Glomerular endothelial cell (primary cell): ENCODE results near the gene RAB10. TPM values are rescaled to one million over a fixed set of nuclear protein-coding genes. Genes with fewer than 3 reads are reported as not detected.

ENCODE experiments used
- DNase-seq: peaks from one replicate; pipeline ENCODE4 v3.0.0-alpha.2; 2011; ENCODE audit warnings: low read depth, low spot score; ENCODE audit errors: extremely low read depth
- total RNA-seq: library from RNA; depleted of rRNA; stranded (reverse); fragments of >200 nt; gene quantifications from 2 replicates; pipeline ENCODE4 v1.2.3, GENCODE V29; 2015

The RAB10 gene
- total RNA-seq, 1 donor from 2014 or later: 180 TPM

- DNase-seq: no peak
These were observed 141.8 kb downstream of the RAB10 start for GRCh38 chr2:26175466-26176278.

DNA sequence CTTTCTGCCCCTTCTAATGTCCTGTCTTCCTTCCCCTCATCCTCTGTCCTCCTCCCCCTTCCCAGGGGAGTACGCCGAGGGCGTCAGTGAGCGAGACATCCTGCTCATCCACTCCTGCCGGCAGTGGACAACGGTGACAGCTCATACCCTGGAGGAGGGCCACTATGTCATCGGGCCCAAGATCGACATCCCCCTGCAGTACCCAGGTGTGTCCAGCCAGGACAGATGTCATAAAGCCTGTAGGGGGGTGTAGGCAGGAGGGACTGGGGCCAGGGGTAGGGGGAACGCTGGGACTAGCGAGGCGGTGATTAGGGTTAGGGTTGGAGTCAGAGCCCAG, 142.4 kb downstream of the RAB10 start:
- DNase-seq: no peak

- no peak for DNase-seq
These were observed 143.2 kb downstream of the RAB10 start for GRCh38 chr2:26177122-26177521.

GRCh38 chr2:26178246-26178645, 144.4 kb downstream of the RAB10 start:
- no peak for DNase-seq

GRCh38 chr2:26178746-26179436, 145.0 kb downstream of the RAB10 start:
- DNase-seq: no peak

DNA sequence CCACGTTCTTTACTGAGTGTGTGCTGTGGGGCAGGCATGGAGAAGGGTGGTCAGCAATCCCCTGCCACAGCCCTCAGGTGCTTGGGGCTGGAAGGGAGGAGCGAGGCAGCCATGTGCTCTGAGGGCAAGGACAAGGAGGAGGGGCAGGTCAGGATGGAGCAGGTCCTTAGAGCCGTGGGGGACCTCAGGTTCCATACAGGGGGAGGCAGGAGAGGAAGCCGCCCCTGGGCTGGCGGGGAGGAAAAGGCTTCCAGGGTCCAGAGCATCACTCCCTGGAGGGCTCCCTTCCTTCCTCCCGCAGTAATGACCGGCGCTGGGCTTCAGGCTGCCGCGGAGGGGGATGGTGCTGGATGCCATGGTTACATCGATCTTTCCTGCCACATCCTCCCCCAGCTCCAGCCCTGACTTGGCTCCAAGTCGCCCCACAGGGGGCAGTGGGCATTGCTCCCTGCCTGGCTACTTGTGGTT, 145.6 kb downstream of the RAB10 start:
- DNase-seq: no peak

- DNase-seq: no peak
These were observed 148.6 kb downstream of the RAB10 start for GRCh38 chr2:26182441-26182840.

DNA sequence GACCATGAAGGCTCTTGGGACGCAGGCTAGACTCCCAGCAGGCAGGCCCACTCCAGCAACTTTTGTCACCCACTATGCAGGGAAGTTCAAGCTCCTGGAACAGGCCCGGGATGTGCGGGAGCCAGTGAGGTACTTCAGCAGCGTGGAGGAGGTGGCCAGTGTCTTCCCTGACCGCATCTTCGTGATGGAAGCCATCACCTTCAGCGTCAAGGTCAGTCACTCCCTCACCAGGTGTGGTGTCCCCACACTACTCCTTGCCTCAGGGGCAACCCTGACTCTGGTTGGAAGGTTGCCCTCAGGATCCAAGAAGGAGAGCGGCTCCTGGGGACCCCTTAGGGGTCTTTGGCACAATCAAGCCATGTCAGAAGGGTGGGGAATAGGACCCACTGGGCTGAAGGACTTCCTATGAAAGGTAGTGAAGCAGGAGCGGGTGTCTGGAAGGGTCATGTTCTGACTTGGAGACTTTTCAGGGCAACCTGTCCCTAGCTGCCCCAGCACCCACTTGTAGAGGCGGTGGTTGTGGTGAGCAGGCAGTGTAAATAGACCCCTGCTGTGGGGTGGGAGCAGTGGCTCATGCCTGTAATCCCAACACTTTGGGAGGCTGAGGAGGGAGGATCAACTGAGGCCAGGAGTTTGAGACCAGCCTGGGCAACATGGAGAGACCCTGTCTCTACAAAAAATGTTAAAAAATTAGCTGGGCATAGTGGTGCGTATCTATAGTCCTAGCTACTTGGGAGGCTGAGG, 149.2 kb downstream of the RAB10 start:
- DNase-seq: no peak

DNA sequence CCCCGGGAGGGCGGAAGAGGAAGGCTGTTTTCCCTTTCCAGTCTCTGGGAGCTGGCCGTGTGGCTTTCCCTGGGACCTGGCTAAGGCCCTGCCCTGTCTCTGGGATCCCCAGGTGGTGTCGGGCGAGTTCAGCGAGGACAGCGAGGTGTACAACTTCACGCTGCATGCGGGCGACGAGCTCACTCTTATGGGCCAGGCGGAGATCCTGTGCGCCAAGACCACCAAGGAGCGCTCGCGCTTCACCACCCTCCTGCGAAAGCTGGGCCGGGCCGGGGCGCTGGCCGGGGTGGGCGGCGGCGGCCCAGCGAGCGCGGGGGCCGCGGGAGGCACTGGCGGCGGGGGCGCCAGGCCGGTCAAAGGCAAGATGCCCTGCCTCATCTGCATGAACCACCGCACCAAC, 150.2 kb downstream of the RAB10 start:
- DNase-seq: no peak

DNA sequence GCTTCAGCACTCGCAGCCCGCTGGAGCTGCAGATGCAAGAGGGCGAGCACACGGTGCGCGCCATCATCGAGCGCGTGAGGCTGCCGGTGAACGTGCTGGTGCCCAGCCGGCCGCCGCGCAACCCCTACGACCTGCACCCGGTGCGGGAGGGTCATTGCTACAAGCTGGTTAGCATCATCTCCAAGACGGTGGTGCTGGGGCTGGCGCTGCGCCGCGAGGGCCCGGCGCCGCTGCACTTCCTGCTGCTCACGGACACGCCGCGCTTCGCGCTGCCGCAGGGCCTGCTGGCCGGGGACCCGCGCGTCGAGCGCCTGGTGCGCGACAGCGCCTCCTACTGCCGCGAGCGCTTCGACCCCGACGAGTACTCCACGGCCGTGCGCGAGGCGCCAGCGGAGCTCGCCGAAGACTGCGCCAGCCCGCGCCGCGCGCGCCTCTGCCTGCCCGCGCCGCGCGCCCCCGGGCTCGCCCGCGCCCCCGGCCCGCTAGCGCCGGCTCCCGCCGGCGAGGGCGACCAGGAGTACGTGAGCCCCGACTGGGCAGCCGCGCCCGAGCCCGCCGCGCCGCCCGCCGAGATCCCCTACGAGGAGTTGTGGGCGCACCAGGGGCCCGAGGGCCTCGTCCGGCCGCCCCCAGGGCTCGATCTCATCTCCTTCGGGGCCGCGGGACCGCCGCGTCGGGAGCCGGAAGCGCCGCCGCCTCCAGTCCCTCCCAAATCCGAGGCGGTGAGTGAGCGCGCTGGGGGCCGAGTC, 150.8 kb downstream of the RAB10 start:
- peak; percentile 10 for DNase-seq

- no peak for DNase-seq
These were observed 151.5 kb downstream of the RAB10 start for GRCh38 chr2:26185304-26185928.

- DNase-seq: no peak
These were observed 152.3 kb downstream of the RAB10 start for GRCh38 chr2:26185954-26186770.

Other genes with a start within 250 kb of the RAB10 start
- 17.5 and 22.6 TPM in 2 replicates for gene ASXL2, start 155.6 kb upstream of the RAB10 start, total RNA-seq
- 30.7 and 43.6 TPM in 2 replicates for gene KIF3C, start 51.6 kb upstream of the RAB10 start, total RNA-seq
- gene GAREM2, start 139.0 kb downstream of the RAB10 start, total RNA-seq: 3.4 and 4.6 TPM in 2 replicates
- 144 and 152 TPM in 2 replicates for gene HADHA, start 210.5 kb downstream of the RAB10 start, total RNA-seq
- 110 and 123 TPM in 2 replicates for gene HADHB, start 210.9 kb downstream of the RAB10 start, total RNA-seq